Smooth muscle cell (in vitro differentiated cells): ENCODE measurements around the gene PCOLCE2. TPM values are rescaled to one million over a fixed set of nuclear protein-coding genes. Genes with fewer than 3 reads are reported as not detected.
"Not testable (repeated sequence)": the region's sequence is repeated elsewhere in the genome, so short reads cannot be mapped to it uniquely, and the experiment has no call there.

Experiments used
- DNase-seq: peaks from one replicate; lab custom pipeline; 2025; ENCODE audit not compliant: unreplicated experiment; lab: John Stamatoyannopoulos, UW
- H2AFZ ChIP-seq: fragments of 200-600 bp; sonication (generic); 2 replicates; pipeline ENCODE4 v1.6.0; 2016; ENCODE audit warnings: antibody characterized with exemption, low read depth, mild to moderate bottlenecking
- H3F3A ChIP-seq: fragments of 200-600 bp; sonication (generic); 2 replicates; pipeline ENCODE4 v1.6.0; 2017; ENCODE audit warnings: antibody characterized with exemption, low read depth
- H3K27ac ChIP-seq: fragments of 200-600 bp; sonication (generic); 2 replicates; pipeline ENCODE4 v1.5.1; 2016; ENCODE audit warnings: low read depth, mild to moderate bottlenecking
- H3K27me3 ChIP-seq: fragments of 200-600 bp; sonication (generic); 2 replicates; pipeline ENCODE4 v1.6.1; 2016; ENCODE audit warnings: low read depth, mild to moderate bottlenecking
- H3K36me3 ChIP-seq: fragments of 200-600 bp; sonication (generic); 2 replicates; pipeline ENCODE4 v1.5.1; 2016; ENCODE audit warnings: low read depth
- H3K4me1 ChIP-seq: fragments of 200-600 bp; sonication (generic); 2 replicates; pipeline ENCODE4 v1.5.1; 2016; ENCODE audit warnings: low read depth
- H3K4me2 ChIP-seq: fragments of 200-600 bp; sonication (generic); 2 replicates; pipeline ENCODE4 v1.6.0; 2016; ENCODE audit warnings: mild to moderate bottlenecking
- H3K4me3 ChIP-seq: fragments of 200-600 bp; sonication (generic); 2 replicates; pipeline ENCODE4 v1.5.1; 2016; ENCODE audit warnings: mild to moderate bottlenecking
- H3K79me2 ChIP-seq: fragments of 200-600 bp; sonication (generic); 2 replicates; pipeline ENCODE4 v1.6.0; 2016; ENCODE audit warnings: low read depth, mild to moderate bottlenecking
- H3K9ac ChIP-seq: fragments of 200-600 bp; sonication (generic); 2 replicates; pipeline ENCODE4 v1.6.0; 2016; ENCODE audit warnings: low read depth
- H3K9me3 ChIP-seq: fragments of 200-600 bp; sonication (generic); replicated peaks from 2 replicates; pipeline ENCODE4 v1.5.1; 2016; ENCODE audit warnings: low read depth
- H4K20me1 ChIP-seq: fragments of 200-600 bp; sonication (generic); 2 replicates; pipeline ENCODE4 v1.6.0; 2016; ENCODE audit warnings: low read depth
- WGBS: methylation state at CpG from one replicate; pipeline ENCODE4 v1.1.7; 2016; ENCODE audit warnings: low lambda C conversion rate; 5-methylcytosine and 5-hydroxymethylcytosine counted together
- polyA plus RNA-seq: library from polyadenylated mRNA; unstranded; fragments of >200 nt; fragmentation: Nextera tagmentation; extraction: Ambion mirVana; gene quantifications from 2 replicates; pipeline ENCODE4 v1.2.1, GENCODE V29; 2016
- total RNA-seq: library from RNA; depleted of rRNA; stranded (reverse); fragments of >200 nt; gene quantifications from 2 replicates; pipeline ENCODE4 v1.2.3, GENCODE V29; 2014
- TF ChIP-seq, protein P1 (sequence below): fragments of 200-600 bp; sonication (generic); IDR thresholded peaks from 2 replicates; pipeline ENCODE4 v1.5.1; 2017; ENCODE audit warnings: borderline replicate concordance, mild to moderate bottlenecking, antibody characterized with exemption; ENCODE audit not compliant: insufficient read depth, poor library complexity, severe bottlenecking

Gene PCOLCE2
- total and polyA plus RNA-seq, 2 experiments from 2014 or later: 32.5 to 80.9 TPM

DNA sequence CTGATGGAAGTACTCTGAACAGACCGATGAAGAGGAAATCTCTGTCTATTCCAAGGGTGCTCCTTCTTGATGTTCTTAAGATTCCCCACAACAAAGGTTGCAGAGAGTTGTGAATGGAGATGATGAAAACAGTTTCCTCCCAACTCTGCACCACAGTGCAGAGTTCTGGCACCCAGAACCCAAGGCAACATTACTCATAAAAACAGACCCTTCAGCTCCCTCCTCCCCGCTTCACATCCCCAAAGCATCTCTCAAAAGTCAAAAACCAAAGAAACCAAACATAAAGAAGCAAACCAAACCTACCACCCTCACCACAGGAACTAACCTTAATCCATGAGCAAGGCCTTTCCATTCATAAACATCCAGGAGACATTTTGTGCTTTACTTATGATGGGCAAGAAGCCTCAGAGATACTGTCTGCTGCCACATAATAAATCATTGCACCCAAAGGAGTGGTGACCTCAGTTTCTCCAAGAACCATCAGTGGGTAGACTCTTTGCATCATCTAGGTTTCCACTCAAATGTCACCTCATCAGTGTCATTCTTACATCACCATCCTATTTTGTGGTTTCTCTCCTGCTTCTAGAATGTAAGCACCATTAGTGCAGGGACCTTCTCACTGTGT lies 13.2 kb downstream of the PCOLCE2 start:
- no peak overlapping the region for H3K27ac ChIP-seq
- H3K36me3 ChIP-seq: no peaks in the 10 kb centered on the region
- TF ChIP-seq, protein P1, sequence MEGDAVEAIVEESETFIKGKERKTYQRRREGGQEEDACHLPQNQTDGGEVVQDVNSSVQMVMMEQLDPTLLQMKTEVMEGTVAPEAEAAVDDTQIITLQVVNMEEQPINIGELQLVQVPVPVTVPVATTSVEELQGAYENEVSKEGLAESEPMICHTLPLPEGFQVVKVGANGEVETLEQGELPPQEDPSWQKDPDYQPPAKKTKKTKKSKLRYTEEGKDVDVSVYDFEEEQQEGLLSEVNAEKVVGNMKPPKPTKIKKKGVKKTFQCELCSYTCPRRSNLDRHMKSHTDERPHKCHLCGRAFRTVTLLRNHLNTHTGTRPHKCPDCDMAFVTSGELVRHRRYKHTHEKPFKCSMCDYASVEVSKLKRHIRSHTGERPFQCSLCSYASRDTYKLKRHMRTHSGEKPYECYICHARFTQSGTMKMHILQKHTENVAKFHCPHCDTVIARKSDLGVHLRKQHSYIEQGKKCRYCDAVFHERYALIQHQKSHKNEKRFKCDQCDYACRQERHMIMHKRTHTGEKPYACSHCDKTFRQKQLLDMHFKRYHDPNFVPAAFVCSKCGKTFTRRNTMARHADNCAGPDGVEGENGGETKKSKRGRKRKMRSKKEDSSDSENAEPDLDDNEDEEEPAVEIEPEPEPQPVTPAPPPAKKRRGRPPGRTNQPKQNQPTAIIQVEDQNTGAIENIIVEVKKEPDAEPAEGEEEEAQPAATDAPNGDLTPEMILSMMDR: no peak
- no peak overlapping the region for H2AFZ ChIP-seq
- no peaks in the 10 kb centered on the region for H3K4me1 ChIP-seq
- peaks cover 2% of the 10 kb centered on the region for H3K79me2 ChIP-seq
- DNase-seq: no peak
- H3K4me3 ChIP-seq: no peak overlapping the region
- H3K4me2 ChIP-seq: no peak overlapping the region
- no peaks in the 10 kb centered on the region for H4K20me1 ChIP-seq
- no peaks in the 10 kb centered on the region for H3K9me3 ChIP-seq
- 91% methylated on average over 2 of the region's 2 CpGs for WGBS
- H3F3A ChIP-seq: no peaks in the 10 kb centered on the region
- no peak overlapping the region for H3K9ac ChIP-seq
- no peaks in the 10 kb centered on the region for H3K27me3 ChIP-seq

DNA sequence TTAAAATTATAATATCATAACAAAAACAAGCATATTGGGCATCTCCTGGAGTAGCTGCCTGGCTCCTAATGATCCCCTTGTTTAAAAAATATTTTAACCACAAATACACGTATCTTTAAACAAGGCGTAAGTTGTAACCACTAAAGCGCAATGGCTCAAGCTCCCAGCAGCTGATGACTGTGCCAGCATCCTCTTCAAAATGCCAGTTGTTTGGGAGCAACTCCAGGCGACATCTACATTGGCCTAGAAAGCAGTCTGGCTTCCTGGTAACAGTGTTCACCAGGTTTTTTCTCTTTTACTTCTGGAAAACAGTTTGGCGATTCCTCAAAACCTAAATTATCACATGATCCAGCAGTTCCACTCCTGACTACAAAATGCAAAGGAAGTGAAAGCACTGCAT lies 13.8 kb downstream of the PCOLCE2 start:
- 88% methylated on average over 5 of the region's 5 CpGs for WGBS
- Histone ChIP-seq H3K27me3 (no peaks in the 10 kb centered on the region), H3K4me2 (no peak overlapping the region), H2AFZ (no peak overlapping the region), H3K4me3 (no peak overlapping the region), H3K79me2 (no peaks in the 10 kb centered on the region), H3K36me3 (no peaks in the 10 kb centered on the region), H4K20me1 (no peaks in the 10 kb centered on the region), H3K27ac (no peak overlapping the region), H3F3A (no peaks in the 10 kb centered on the region), H3K9ac (no peak overlapping the region), H3K4me1 (no peaks in the 10 kb centered on the region), H3K9me3 (no peaks in the 10 kb centered on the region)
- TF ChIP-seq, protein P1: no peak
- no peak for DNase-seq

DNA sequence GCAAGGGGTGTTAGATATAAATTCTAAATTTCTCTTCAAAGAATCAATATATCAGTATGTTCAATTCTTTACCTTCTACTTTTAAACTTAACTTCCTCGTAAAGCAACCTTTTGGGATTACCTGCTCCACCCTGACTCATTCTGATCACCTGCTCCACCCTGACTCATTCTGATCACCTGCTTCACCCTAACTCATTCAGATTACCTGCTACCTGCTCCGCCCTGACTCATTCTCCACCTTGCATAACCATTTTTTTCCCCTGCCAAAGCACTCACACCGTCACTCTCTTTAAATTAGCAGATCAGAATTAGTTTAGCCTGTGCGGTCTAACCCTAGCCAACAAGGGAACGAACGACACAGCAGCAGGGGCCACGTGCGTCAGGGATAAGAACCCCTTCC lies 20.5 kb downstream of the PCOLCE2 start:
- 97% methylated on average over 8 of the region's 8 CpGs for WGBS
- H3K9ac ChIP-seq, DNase-seq, H3K27ac ChIP-seq, H3K79me2 ChIP-seq, H3K4me2 ChIP-seq, H2AFZ ChIP-seq, H3K9me3 ChIP-seq, H3K27me3 ChIP-seq, H3K36me3 ChIP-seq, H4K20me1 ChIP-seq, H3K4me1 ChIP-seq, H3K4me3 ChIP-seq: not testable (repeated sequence)
- H3F3A ChIP-seq: peaks cover 12% of the 10 kb centered on the region

DNA sequence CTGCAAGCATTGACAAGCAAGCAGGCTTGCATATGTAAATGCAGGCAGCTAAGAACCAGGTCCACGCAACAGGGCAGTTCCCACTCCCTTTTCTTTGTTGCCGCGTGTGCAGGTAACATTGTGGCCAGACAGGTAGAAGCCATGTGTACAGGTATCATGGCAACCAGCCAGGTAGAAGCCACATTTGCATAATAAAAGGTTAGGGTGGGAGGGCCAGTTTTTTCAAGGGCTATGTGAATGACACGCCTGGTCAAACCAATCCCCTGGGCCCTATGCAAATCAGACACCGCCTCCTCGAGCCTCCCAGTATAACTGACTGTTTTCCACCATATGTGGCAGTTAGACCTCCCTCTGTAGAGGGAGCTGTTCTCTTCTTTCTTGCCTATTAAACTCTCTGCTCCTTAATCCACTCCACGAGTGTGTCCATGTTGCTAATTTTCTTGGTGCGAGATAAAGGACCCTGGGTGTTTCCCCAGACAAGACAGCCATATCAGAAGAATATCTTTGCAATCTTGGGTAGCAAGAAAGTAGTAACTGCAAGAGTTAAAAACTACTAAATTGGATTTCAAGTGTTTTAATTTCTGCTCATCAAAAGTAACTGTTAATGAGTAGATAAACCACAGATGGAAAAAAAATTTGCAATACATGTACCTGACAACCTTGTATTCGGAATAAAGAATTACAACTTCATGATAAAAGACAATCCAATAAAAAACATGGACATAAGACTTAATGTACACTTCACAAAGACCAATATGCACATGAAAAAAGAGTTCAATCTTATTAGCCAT lies 21.8 kb downstream of the PCOLCE2 start:
- Histone ChIP-seq H3K4me3 (no peak overlapping the region), H3K9ac (no peak overlapping the region)

More for the DNA sequence above, 21.8 kb downstream of the PCOLCE2 start:
- Histone ChIP-seq H3K36me3 (no peaks in the 10 kb centered on the region), H3K27ac (no peak overlapping the region), H3K79me2 (no peaks in the 10 kb centered on the region), H3K4me1 (peaks cover 16% of the 10 kb centered on the region), H3K9me3 (no peaks in the 10 kb centered on the region), H2AFZ (no peak overlapping the region), H4K20me1 (no peaks in the 10 kb centered on the region), H3K27me3 (no peaks in the 10 kb centered on the region), H3K4me2 (no peak overlapping the region), H3F3A (peaks cover 12% of the 10 kb centered on the region)
- TF ChIP-seq, protein P1: no peak
- no peak for DNase-seq
- WGBS: 60% methylated on average over 9 of the region's 9 CpGs
